ENCODE results near the gene MYH13.

DNA sequence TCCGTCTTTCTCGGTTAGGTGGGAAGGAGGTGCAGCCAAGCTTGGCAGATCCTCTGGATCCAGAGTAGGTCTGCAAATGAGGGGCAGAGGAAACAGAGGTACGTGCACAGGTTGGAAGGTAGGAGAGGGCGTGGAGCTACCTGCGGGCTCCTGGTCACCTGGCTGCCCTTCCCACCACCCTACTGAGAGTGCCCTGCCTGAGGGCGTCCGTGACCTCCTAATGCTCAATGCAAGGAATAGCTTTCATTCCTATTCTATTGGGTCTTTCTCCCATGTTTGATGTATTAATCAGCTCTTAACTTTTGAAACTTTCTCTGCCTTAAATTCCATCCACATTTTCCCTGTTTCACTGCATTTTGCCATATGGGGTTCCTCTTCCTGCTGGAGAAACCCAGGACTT, 44.6 kb downstream of the MYH13 start:
- TF ChIP-seq POLR2A (IDR thresholded peaks at IDR 0.05; ENCODE audit: low read length) (no peak), GATA1 (IDR thresholded peaks at IDR 0.05; ENCODE audit: low read depth, low read length) (no peak)

Measured in erythroblast (primary cell).